ENCODE data around the gene DACH1. TPM values are rescaled to one million over a fixed set of nuclear protein-coding genes. Genes with fewer than 3 reads are reported as not detected.

DACH1 gene
- total and polyA plus RNA-seq, 2 of the 8 experiments (the other 6 are each of a cell fraction or from before 2014, with no cell fraction given), result 0.12 to 0.67 TPM

GRCh38 chr13:71808708-71809107 lies 58.3 kb downstream of the DACH1 start (continued):
- TF ChIP-seq, protein P1, sequence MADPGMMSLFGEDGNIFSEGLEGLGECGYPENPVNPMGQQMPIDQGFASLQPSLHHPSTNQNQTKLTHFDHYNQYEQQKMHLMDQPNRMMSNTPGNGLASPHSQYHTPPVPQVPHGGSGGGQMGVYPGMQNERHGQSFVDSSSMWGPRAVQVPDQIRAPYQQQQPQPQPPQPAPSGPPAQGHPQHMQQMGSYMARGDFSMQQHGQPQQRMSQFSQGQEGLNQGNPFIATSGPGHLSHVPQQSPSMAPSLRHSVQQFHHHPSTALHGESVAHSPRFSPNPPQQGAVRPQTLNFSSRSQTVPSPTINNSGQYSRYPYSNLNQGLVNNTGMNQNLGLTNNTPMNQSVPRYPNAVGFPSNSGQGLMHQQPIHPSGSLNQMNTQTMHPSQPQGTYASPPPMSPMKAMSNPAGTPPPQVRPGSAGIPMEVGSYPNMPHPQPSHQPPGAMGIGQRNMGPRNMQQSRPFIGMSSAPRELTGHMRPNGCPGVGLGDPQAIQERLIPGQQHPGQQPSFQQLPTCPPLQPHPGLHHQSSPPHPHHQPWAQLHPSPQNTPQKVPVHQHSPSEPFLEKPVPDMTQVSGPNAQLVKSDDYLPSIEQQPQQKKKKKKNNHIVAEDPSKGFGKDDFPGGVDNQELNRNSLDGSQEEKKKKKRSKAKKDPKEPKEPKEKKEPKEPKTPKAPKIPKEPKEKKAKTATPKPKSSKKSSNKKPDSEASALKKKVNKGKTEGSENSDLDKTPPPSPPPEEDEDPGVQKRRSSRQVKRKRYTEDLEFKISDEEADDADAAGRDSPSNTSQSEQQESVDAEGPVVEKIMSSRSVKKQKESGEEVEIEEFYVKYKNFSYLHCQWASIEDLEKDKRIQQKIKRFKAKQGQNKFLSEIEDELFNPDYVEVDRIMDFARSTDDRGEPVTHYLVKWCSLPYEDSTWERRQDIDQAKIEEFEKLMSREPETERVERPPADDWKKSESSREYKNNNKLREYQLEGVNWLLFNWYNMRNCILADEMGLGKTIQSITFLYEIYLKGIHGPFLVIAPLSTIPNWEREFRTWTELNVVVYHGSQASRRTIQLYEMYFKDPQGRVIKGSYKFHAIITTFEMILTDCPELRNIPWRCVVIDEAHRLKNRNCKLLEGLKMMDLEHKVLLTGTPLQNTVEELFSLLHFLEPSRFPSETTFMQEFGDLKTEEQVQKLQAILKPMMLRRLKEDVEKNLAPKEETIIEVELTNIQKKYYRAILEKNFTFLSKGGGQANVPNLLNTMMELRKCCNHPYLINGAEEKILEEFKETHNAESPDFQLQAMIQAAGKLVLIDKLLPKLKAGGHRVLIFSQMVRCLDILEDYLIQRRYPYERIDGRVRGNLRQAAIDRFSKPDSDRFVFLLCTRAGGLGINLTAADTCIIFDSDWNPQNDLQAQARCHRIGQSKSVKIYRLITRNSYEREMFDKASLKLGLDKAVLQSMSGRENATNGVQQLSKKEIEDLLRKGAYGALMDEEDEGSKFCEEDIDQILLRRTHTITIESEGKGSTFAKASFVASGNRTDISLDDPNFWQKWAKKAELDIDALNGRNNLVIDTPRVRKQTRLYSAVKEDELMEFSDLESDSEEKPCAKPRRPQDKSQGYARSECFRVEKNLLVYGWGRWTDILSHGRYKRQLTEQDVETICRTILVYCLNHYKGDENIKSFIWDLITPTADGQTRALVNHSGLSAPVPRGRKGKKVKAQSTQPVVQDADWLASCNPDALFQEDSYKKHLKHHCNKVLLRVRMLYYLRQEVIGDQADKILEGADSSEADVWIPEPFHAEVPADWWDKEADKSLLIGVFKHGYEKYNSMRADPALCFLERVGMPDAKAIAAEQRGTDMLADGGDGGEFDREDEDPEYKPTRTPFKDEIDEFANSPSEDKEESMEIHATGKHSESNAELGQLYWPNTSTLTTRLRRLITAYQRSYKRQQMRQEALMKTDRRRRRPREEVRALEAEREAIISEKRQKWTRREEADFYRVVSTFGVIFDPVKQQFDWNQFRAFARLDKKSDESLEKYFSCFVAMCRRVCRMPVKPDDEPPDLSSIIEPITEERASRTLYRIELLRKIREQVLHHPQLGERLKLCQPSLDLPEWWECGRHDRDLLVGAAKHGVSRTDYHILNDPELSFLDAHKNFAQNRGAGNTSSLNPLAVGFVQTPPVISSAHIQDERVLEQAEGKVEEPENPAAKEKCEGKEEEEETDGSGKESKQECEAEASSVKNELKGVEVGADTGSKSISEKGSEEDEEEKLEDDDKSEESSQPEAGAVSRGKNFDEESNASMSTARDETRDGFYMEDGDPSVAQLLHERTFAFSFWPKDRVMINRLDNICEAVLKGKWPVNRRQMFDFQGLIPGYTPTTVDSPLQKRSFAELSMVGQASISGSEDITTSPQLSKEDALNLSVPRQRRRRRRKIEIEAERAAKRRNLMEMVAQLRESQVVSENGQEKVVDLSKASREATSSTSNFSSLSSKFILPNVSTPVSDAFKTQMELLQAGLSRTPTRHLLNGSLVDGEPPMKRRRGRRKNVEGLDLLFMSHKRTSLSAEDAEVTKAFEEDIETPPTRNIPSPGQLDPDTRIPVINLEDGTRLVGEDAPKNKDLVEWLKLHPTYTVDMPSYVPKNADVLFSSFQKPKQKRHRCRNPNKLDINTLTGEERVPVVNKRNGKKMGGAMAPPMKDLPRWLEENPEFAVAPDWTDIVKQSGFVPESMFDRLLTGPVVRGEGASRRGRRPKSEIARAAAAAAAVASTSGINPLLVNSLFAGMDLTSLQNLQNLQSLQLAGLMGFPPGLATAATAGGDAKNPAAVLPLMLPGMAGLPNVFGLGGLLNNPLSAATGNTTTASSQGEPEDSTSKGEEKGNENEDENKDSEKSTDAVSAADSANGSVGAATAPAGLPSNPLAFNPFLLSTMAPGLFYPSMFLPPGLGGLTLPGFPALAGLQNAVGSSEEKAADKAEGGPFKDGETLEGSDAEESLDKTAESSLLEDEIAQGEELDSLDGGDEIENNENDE (IDR thresholded peaks at IDR 0.05; ENCODE audit: insufficient replicate concordance, low read length), result no peak
- TF ChIP-seq NANOG (IDR thresholded peaks at IDR 0.05; ENCODE audit: insufficient read depth, low read depth, low read length, poor library complexity, severe bottlenecking), result no peak
- TF ChIP-seq RAD21 (IDR thresholded peaks at IDR 0.05 in 1 of 2, conservative IDR thresholded peaks at IDR 0.05 in 1 of 2; ENCODE audit: low read depth in 2 of 2, low read length in 2 of 2), result no peak
- no peak for TF ChIP-seq JUN (IDR thresholded peaks at IDR 0.05; ENCODE audit: low read depth, low read length)
- TF ChIP-seq, protein P2, sequence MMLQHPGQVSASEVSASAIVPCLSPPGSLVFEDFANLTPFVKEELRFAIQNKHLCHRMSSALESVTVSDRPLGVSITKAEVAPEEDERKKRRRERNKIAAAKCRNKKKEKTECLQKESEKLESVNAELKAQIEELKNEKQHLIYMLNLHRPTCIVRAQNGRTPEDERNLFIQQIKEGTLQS (IDR thresholded peaks at IDR 0.05; ENCODE audit: insufficient read depth, low read depth, low read length), result no peak
- no peak for TF ChIP-seq RFX5 (IDR thresholded peaks at IDR 0.05; ENCODE audit: borderline replicate concordance, low read depth, low read length)
- TF ChIP-seq CREB1 (IDR thresholded peaks at IDR 0.05), result no peak
- TF ChIP-seq POLR2AphosphoS5 (IDR thresholded peaks at IDR 0.05; ENCODE audit: low read depth, low read length), result no peak
- no peak for TF ChIP-seq SP4 (IDR thresholded peaks at IDR 0.05; ENCODE audit: low read length)
- TF ChIP-seq, protein P3, sequence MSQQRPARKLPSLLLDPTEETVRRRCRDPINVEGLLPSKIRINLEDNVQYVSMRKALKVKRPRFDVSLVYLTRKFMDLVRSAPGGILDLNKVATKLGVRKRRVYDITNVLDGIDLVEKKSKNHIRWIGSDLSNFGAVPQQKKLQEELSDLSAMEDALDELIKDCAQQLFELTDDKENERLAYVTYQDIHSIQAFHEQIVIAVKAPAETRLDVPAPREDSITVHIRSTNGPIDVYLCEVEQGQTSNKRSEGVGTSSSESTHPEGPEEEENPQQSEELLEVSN (IDR thresholded peaks at IDR 0.05), result no peak
- TF ChIP-seq FOSL1 (IDR thresholded peaks at IDR 0.05; ENCODE audit: insufficient read depth, low read depth, low read length), result no peak

Data from H1 (cell line).